B cell (primary cell): ENCODE data around the gene TMEM250. TPM values are rescaled to one million over a fixed set of nuclear protein-coding genes. Genes with fewer than 3 reads are reported as not detected.

Experiments used
- ATAC-seq: fragments of 200-7000 bp; cut with Tn5 transposase; one replicate; pipeline ENCODE4 v1.10.0; 2021; ENCODE audit warnings: low read depth, mild to moderate bottlenecking, moderate number of reproducible peaks, moderate library complexity
- CTCF ChIA-PET: fragments of 350-600 bp; sonication (Branson Sonifier 250); formaldehyde crosslinking; loops from one replicate; lab custom pipeline; 2021; ENCODE audit warnings: antibody characterized with exemption, inconsistent platforms; lab: Charles Lee
- POLR2A ChIA-PET: fragments of 350-600 bp; sonication (Branson Sonifier 250); formaldehyde crosslinking; loops from one replicate; lab custom pipeline; 2021; ENCODE audit warnings: antibody characterized with exemption; lab: Charles Lee
- DNase-seq: peaks from one replicate; pipeline ENCODE4 v3.0.0; 2013
- H2AFZ ChIP-seq: 2 replicates; pipeline ENCODE4 v1.6.1; 2012; ENCODE audit warnings: mild to moderate bottlenecking, low read depth, low read length; ENCODE audit not compliant: insufficient read depth, poor library complexity, severe bottlenecking
- H3K27ac ChIP-seq, 2 donors: 1 replicate in 1 of 2; 2 replicates in 1 of 2; pipeline ENCODE4 v1.5.1; 2012 to 2013; ENCODE audit warnings: low read length in 2 of 2, mild to moderate bottlenecking in 2 of 2, moderate library complexity in 1 of 2
- H3K27me3 ChIP-seq, 4 experiments: fragments of 200-600 bp in 1 of 4; sonication (generic) in 1 of 4; replicated peaks in 1 of 4; 1 replicate in 2 of 4; 2 replicates in 2 of 4; pipeline versions ENCODE4 v1.6.1 to v1.7.0; 2013 to 2016; ENCODE audit warnings: low read length in 3 of 4, mild to moderate bottlenecking in 2 of 4, mixed read lengths in 1 of 4, moderate library complexity in 1 of 4; ENCODE audit not compliant: insufficient read depth in 4 of 4, control insufficient read depth in 3 of 4; ENCODE audit errors: control extremely low read depth in 1 of 4
- H3K36me3 ChIP-seq, 2 experiments: replicated peaks in 1 of 2; 1 replicate in 1 of 2; 2 replicates in 1 of 2; pipeline versions ENCODE4 v1.6.1 to v1.7.1; 2013; ENCODE audit warnings: low read length in 1 of 2; ENCODE audit not compliant: insufficient read depth in 2 of 2, control insufficient read depth in 1 of 2; ENCODE audit errors: control extremely low read depth in 1 of 2, extremely low read depth in 1 of 2
- H3K4me1 ChIP-seq, 2 donors: fragments of 200-600 bp in 1 of 2; sonication (generic) in 1 of 2; 1 replicate in 1 of 2; 2 replicates in 1 of 2; pipeline versions ENCODE4 v1.5.1 to v1.6.1; 2013 to 2017; ENCODE audit warnings: low read length in 2 of 2; ENCODE audit not compliant: control insufficient read depth in 2 of 2, insufficient read depth in 2 of 2
- H3K4me2 ChIP-seq: replicated peaks from 2 replicates; pipeline ENCODE3; 2012; ENCODE audit warnings: mild to moderate bottlenecking, low read depth, low read length; ENCODE audit not compliant: poor library complexity, severe bottlenecking
- H3K4me3 ChIP-seq, 5 experiments: fragments of 200-600 bp in 1 of 5; sonication (generic) in 1 of 5; 1 replicate in 3 of 5; 2 replicates in 2 of 5; pipeline versions ENCODE4 v1.5.1 to v1.7.0; 2011 to 2016; ENCODE audit warnings: low read length in 4 of 5, mild to moderate bottlenecking in 4 of 5, low read depth in 2 of 5, control low read depth in 1 of 5, moderate library complexity in 1 of 5; ENCODE audit not compliant: insufficient read depth in 1 of 5; ENCODE audit errors: control extremely low read depth in 1 of 5, extremely low read depth in 1 of 5
- H3K79me2 ChIP-seq: fragments of 200-600 bp; sonication (generic); one replicate; pipeline ENCODE4 v1.6.0; 2016; ENCODE audit warnings: low read length; ENCODE audit not compliant: control insufficient read depth, insufficient read depth
- H3K9ac ChIP-seq: fragments of 200-600 bp; sonication (generic); 2 replicates; pipeline ENCODE4 v1.6.1; 2017; ENCODE audit warnings: mild to moderate bottlenecking, low read length, moderate library complexity
- H3K9me3 ChIP-seq, 3 donors: one replicate each; pipeline versions ENCODE4 v1.6.1 to v1.7.1; 2013; ENCODE audit warnings: low read length in 2 of 3; ENCODE audit not compliant: control insufficient read depth in 2 of 3, insufficient read depth in 1 of 3; ENCODE audit errors: control extremely low read depth in 1 of 3
- H4K20me1 ChIP-seq: 2 replicates; pipeline ENCODE4 v1.6.0; 2012; ENCODE audit warnings: mild to moderate bottlenecking, low read length; ENCODE audit not compliant: insufficient read depth, control insufficient read depth, poor library complexity, severe bottlenecking
- H3K27ac Mint-ChIP-seq: one replicate; pipeline ENCODE4 v1.8.0; 2021; ENCODE audit warnings: mixed read lengths
- H3K27me3 Mint-ChIP-seq: one replicate; pipeline ENCODE4 v1.8.0; 2021; ENCODE audit warnings: mixed read lengths
- H3K4me1 Mint-ChIP-seq: one replicate; pipeline ENCODE4 v1.8.0; 2021; ENCODE audit warnings: mixed read lengths
- H3K4me3 Mint-ChIP-seq: one replicate; pipeline ENCODE4 v1.8.0; 2021; ENCODE audit warnings: mixed read lengths
- H3K9me3 Mint-ChIP-seq: one replicate; pipeline ENCODE4 v1.8.0; 2022; ENCODE audit warnings: mixed read lengths; ENCODE audit not compliant: insufficient read depth
- EZH2 ChIP-seq: IDR thresholded peaks from 2 replicates; pipeline ENCODE4 v1.6.1; 2012; ENCODE audit warnings: borderline replicate concordance, low read depth, mild to moderate bottlenecking, moderate library complexity, low read length; ENCODE audit not compliant: insufficient read depth, poor library complexity, severe bottlenecking
- WGBS: methylation state at CpG from one replicate; pipeline ENCODE4 v1.1.5; 2013; ENCODE audit warnings: missing lambda C conversion rate; ENCODE audit not compliant: insufficient coverage; 5-methylcytosine and 5-hydroxymethylcytosine counted together
- intact Hi-C: fragments of 100-400 bp; cut with micrococcal nuclease; formaldehyde crosslinking; loops from one replicate; pipeline ENCODE4 v1.10.0; 2022
- polyA plus RNA-seq: library from polyadenylated mRNA; depleted of rRNA; stranded (reverse); fragments of >200 nt; gene quantifications from 2 replicates; pipeline ENCODE4 v1.2.3, GENCODE V29; 2012
- total RNA-seq, 2 donors: library from RNA; stranded (reverse); fragments of 120-200 nt in 1 of 2; gene quantifications; 1 replicate in 1 of 2; 2 replicates in 1 of 2; pipeline versions ENCODE4 v1.2.3 to v1.2.4, GENCODE V29; 2013 to 2022
- TF ChIP-seq, protein P1 (sequence below): fragments of 200-600 bp; IDR thresholded peaks from one replicate; pipeline ENCODE4 v1.8.0; 2022; ENCODE audit warnings: antibody characterized with exemption, mild to moderate bottlenecking

The TMEM250 gene
- total and polyA plus RNA-seq, 2 donors (not counting 1 experiment from before 2014, with no cell fraction given), result 11.1 to 29.6 TPM

DNA sequence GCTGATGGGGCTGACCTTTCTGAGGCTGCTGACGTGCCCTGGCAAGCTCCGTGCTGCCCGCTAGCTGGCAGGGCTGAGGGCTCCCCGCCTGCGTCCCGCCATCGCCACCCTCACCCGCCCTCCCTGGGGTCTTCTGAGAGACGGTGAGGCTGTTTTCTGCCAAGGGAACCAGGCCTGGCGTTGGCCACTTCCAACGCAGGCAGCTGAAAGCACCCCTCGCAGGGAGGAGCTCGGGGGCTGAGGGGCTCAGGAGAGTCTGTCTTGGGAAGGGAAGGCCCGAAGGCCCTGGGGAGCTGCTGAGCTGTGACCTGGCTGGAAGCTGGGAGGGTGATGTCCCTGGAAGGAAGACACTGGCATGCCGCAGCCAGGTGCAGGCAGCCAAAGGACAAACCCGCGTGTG is 9.8 kb upstream of the TMEM250 start:
- intact Hi-C loops, result no loop called here

DNA sequence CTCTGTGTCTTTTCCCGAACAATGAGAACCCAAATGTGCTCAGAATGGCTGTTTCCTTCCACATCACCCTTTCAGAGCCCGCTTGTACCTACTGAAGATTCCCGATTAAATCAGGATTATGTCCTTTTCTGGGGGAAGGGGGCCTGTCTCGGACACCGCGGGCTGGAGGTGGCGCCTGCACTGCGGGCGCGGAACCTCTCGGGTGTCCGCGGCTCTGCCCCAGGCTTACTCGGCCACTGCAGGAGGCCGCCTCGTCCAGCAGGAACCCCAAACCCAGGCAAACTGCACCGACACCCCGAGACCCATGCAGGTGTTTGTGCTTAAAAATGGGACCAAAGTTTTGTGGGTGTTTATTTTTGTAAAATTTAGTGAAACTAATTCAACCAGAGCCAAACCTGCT is 8.6 kb upstream of the TMEM250 start:
- Histone ChIP-seq H3K36me3 (no peaks in the 10 kb centered on the region), H3K4me3 (no peak overlapping the region), H2AFZ (no peak overlapping the region), H3K27me3 (peaks cover 0 to 15% (median 4%) of the 10 kb centered on the region in 4 experiments), H3K27ac (no peak overlapping the region), H3K9me3 (peaks cover 0 to 3% (median 0%) of the 10 kb centered on the region in 3 donors), H3K9ac (no peak overlapping the region), H3K4me2 (no peak overlapping the region), H3K4me1 (peaks cover 3 to 8% of the 10 kb centered on the region in 2 donors), H3K79me2 (no peaks in the 10 kb centered on the region), H4K20me1 (no peaks in the 10 kb centered on the region)
- DNase-seq (no peak), ATAC-seq (no peak)
- H3K9me3 Mint-ChIP-seq, result no peaks in the 10 kb centered on the region
- POLR2A ChIA-PET, result no interaction called here
- no peak overlapping the region for H3K27ac Mint-ChIP-seq
- 89% methylated on average over 16 of the region's 18 CpGs for WGBS
- intact Hi-C loops, result no loop called here
- H3K4me1 Mint-ChIP-seq, result peaks cover 3% of the 10 kb centered on the region
- H3K27me3 Mint-ChIP-seq, result peaks cover 42% of the 10 kb centered on the region
- no peak overlapping the region for H3K4me3 Mint-ChIP-seq
- CTCF ChIA-PET, result no interaction called here
- TF ChIP-seq EZH2, result no peak
- TF ChIP-seq, protein P1, sequence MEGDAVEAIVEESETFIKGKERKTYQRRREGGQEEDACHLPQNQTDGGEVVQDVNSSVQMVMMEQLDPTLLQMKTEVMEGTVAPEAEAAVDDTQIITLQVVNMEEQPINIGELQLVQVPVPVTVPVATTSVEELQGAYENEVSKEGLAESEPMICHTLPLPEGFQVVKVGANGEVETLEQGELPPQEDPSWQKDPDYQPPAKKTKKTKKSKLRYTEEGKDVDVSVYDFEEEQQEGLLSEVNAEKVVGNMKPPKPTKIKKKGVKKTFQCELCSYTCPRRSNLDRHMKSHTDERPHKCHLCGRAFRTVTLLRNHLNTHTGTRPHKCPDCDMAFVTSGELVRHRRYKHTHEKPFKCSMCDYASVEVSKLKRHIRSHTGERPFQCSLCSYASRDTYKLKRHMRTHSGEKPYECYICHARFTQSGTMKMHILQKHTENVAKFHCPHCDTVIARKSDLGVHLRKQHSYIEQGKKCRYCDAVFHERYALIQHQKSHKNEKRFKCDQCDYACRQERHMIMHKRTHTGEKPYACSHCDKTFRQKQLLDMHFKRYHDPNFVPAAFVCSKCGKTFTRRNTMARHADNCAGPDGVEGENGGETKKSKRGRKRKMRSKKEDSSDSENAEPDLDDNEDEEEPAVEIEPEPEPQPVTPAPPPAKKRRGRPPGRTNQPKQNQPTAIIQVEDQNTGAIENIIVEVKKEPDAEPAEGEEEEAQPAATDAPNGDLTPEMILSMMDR, result no peak

More for the DNA sequence above, 9.8 kb upstream of the TMEM250 start:
- no peaks in the 10 kb centered on the region for H3K9me3 Mint-ChIP-seq
- Histone ChIP-seq H3K79me2 (no peaks in the 10 kb centered on the region), H2AFZ (no peak overlapping the region), H3K4me1 (peaks cover 2 to 9% of the 10 kb centered on the region in 2 donors), H3K9ac (no peak overlapping the region), H4K20me1 (no peaks in the 10 kb centered on the region), H3K9me3 (peaks cover 0 to 3% (median 0%) of the 10 kb centered on the region in 3 donors), H3K27me3 (peaks cover 0 to 22% (median 5%) of the 10 kb centered on the region in 4 experiments), H3K4me3 (no peak overlapping the region), H3K36me3 (no peaks in the 10 kb centered on the region), H3K4me2 (no peak overlapping the region), H3K27ac (no peak overlapping the region)
- ATAC-seq (no peak), DNase-seq (no peak)
- CTCF ChIA-PET, result interaction anchor here (0.6 to 1.5 kb wide), 5 partner anchors 10 to 169 kb away, joined by 3 to 4 read pairs (median 3); no protein-coding TSS in a partner anchor
- H3K27me3 Mint-ChIP-seq, result peaks cover 42% of the 10 kb centered on the region
- POLR2A ChIA-PET, result no interaction called here
- H3K27ac Mint-ChIP-seq, result no peak overlapping the region
- 90% methylated on average over 17 of the region's 17 CpGs for WGBS
- TF ChIP-seq EZH2, result no peak
- TF ChIP-seq, protein P1, result no peak
- H3K4me3 Mint-ChIP-seq, result no peak overlapping the region
- H3K4me1 Mint-ChIP-seq, result peaks cover under 1% of the 10 kb centered on the region
